ENCODE results near the gene LRBA.

The LRBA gene

DNA sequence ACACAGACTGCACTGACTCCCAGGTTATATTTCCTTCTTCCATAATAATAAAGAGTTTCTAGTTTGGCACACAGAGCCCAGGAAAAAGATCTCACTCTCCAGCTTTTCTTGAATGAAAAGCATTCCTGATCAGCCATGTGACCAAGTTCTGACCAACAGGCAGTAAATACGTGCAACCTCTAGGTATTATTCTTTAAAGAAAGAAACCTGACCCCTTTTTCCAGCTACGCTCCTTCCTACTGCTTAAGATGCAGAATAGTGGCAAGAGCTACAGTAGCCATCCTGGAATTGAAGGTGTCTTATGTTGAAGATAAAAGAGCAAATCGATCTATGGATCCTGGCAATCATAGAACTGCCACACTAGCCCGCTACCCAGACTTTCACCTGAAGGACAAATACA lies 76.7 kb downstream of the LRBA start:
- H2BK12ac ChIP-seq (ENCODE audit: low read length in 2 of 2) = no peak overlapping the region
- H3K9ac ChIP-seq (ENCODE audit: low read length) = no peak overlapping the region
- no peaks in the 10 kb centered on the region for H3K4me1 ChIP-seq (ENCODE audit: control insufficient read depth, insufficient read depth, low read depth, low read length)
- H2AK5ac ChIP-seq (ENCODE audit: low read length, severe bottlenecking) = no peak overlapping the region
- no peak overlapping the region for H3K4me2 ChIP-seq (ENCODE audit: low read length, poor library complexity, severe bottlenecking)
- no peak overlapping the region for H3K27ac ChIP-seq (ENCODE audit: low read length, poor library complexity, severe bottlenecking)
- no peak overlapping the region for H2BK120ac ChIP-seq (ENCODE audit: low read depth, low read length)
- no peak overlapping the region for H2BK15ac ChIP-seq (ENCODE audit: low read depth, poor library complexity, severe bottlenecking)
- no peak overlapping the region for H3K4ac ChIP-seq (ENCODE audit: low read depth in 1 of 2, low read length in 2 of 2)
- no peaks in the 10 kb centered on the region for H3K27me3 ChIP-seq (ENCODE audit: control insufficient read depth in 1 of 2, insufficient read depth in 1 of 2, low read length in 2 of 2)
- no peak overlapping the region for H4K91ac ChIP-seq (ENCODE audit: low read length)
- 75% methylated on average over 2 of the region's 4 CpGs for WGBS
- H3K4me3 ChIP-seq (ENCODE audit: insufficient read depth in 1 of 2, low read depth in 1 of 2, low read length in 2 of 2) = no peak overlapping the region
- no peak overlapping the region for H2AFZ ChIP-seq (ENCODE audit: low read depth, low read length)
- H3K36me3 ChIP-seq (ENCODE audit: control insufficient read depth in 1 of 2, insufficient read depth in 2 of 2, low read depth in 1 of 2, low read length in 2 of 2) = no peaks in the 10 kb centered on the region
- no peak for DNase-seq
- no peak overlapping the region for H2BK5ac ChIP-seq (ENCODE audit: low read depth, low read length, poor library complexity, severe bottlenecking)
- H3K18ac ChIP-seq (ENCODE audit: low read depth in 1 of 2, low read length in 2 of 2) = no peak overlapping the region
- no peaks in the 10 kb centered on the region for H3K9me3 ChIP-seq (ENCODE audit: control insufficient read depth, low read length)
- no peak overlapping the region for H3K14ac ChIP-seq (ENCODE audit: low read length in 2 of 2)
- H3K79me1 ChIP-seq (replicated peaks; ENCODE audit: low read length, poor library complexity, severe bottlenecking) = peaks cover 8% of the 10 kb centered on the region
- H4K8ac ChIP-seq (ENCODE audit: low read length) = no peak overlapping the region
- H3K23ac ChIP-seq (ENCODE audit: low read length in 2 of 2) = no peak overlapping the region

DNA sequence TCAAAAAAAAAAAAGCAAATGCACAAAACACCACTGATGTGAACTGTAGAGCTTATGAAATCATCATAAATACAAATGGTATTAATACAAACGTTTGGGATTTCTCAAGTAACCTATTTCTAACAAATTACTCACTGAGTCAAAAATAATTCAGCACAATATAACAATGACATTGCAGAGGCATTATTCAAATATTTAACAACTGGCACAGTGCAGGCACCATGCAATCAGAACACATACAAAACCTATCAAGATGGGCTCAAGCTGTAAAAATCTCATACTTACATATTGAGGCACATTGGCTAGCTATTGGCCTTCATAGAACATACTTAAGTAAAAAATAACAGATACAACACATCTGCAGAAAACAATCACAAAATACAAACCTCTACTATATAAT lies 81.1 kb downstream of the LRBA start:
- H3K9me3 ChIP-seq (ENCODE audit: control insufficient read depth, low read length) = no peaks in the 10 kb centered on the region
- H3K18ac ChIP-seq (ENCODE audit: low read depth in 1 of 2, low read length in 2 of 2) = no peak overlapping the region
- H2BK15ac ChIP-seq (ENCODE audit: low read depth, poor library complexity, severe bottlenecking) = no peak overlapping the region
- H3K9ac ChIP-seq (ENCODE audit: low read length) = no peak overlapping the region
- DNase-seq = no peak
- H2BK12ac ChIP-seq (ENCODE audit: low read length in 2 of 2) = no peak overlapping the region
- no peak overlapping the region for H2BK120ac ChIP-seq (ENCODE audit: low read depth, low read length)
- H2AK5ac ChIP-seq (ENCODE audit: low read length, severe bottlenecking) = no peak overlapping the region
- H3K36me3 ChIP-seq (ENCODE audit: control insufficient read depth in 1 of 2, insufficient read depth in 2 of 2, low read depth in 1 of 2, low read length in 2 of 2) = no peaks in the 10 kb centered on the region
- H3K4ac ChIP-seq (ENCODE audit: low read depth in 1 of 2, low read length in 2 of 2) = no peak overlapping the region
- no peak overlapping the region for H3K23ac ChIP-seq (ENCODE audit: low read length in 2 of 2)
- no peak overlapping the region for H2BK5ac ChIP-seq (ENCODE audit: low read depth, low read length, poor library complexity, severe bottlenecking)
- H3K27ac ChIP-seq (ENCODE audit: low read length, poor library complexity, severe bottlenecking) = no peak overlapping the region
- no peak overlapping the region for H4K8ac ChIP-seq (ENCODE audit: low read length)
- no peak overlapping the region for H4K91ac ChIP-seq (ENCODE audit: low read length)
- H3K79me1 ChIP-seq (replicated peaks; ENCODE audit: low read length, poor library complexity, severe bottlenecking) = peaks cover 13% of the 10 kb centered on the region
- no peak overlapping the region for H3K4me3 ChIP-seq (ENCODE audit: insufficient read depth in 1 of 2, low read depth in 1 of 2, low read length in 2 of 2)
- whole genome bisulfite sequencing = 79% methylated on average over 1 of the region's 1 CpG
- no peak overlapping the region for H3K4me2 ChIP-seq (ENCODE audit: low read length, poor library complexity, severe bottlenecking)
- H3K27me3 ChIP-seq (ENCODE audit: control insufficient read depth in 1 of 2, insufficient read depth in 1 of 2, low read length in 2 of 2) = no peaks in the 10 kb centered on the region
- no peak overlapping the region for H2AFZ ChIP-seq (ENCODE audit: low read depth, low read length)
- H3K14ac ChIP-seq (ENCODE audit: low read length in 2 of 2) = no peak overlapping the region
- peaks cover 1% of the 10 kb centered on the region for H3K4me1 ChIP-seq (ENCODE audit: control insufficient read depth, insufficient read depth, low read depth, low read length)

DNA sequence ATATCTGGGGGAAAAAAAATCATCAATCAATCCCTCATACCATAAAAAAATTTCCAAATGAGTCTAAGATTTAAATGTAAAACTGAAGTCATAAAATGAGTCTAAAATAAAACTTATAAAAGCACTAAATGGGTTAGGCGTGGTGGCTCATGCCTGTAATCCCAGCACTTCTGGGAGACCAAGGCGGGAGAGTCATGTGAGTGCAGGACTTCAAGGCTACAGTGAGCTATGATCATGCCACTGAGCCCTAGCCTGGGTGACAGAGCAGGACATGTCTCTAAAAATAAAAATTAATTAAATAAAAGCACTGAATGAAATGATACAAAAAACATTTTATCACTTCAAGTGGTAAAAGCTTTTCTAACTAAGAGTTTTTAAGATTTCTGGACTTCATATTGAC lies 83.3 kb downstream of the LRBA start:
- H2BK15ac ChIP-seq (ENCODE audit: low read depth, poor library complexity, severe bottlenecking) = no peak overlapping the region
- no peaks in the 10 kb centered on the region for H3K36me3 ChIP-seq (ENCODE audit: control insufficient read depth in 1 of 2, insufficient read depth in 2 of 2, low read depth in 1 of 2, low read length in 2 of 2)
- H2BK120ac ChIP-seq (ENCODE audit: low read depth, low read length) = no peak overlapping the region
- H3K23ac ChIP-seq (ENCODE audit: low read length in 2 of 2) = no peak overlapping the region
- no peak overlapping the region for H3K4me3 ChIP-seq (ENCODE audit: insufficient read depth in 1 of 2, low read depth in 1 of 2, low read length in 2 of 2)
- no peak overlapping the region for H4K91ac ChIP-seq (ENCODE audit: low read length)
- no peak overlapping the region for H3K4me2 ChIP-seq (ENCODE audit: low read length, poor library complexity, severe bottlenecking)
- H2AK5ac ChIP-seq (ENCODE audit: low read length, severe bottlenecking) = no peak overlapping the region
- peaks cover 12% of the 10 kb centered on the region for H3K79me1 ChIP-seq (replicated peaks; ENCODE audit: low read length, poor library complexity, severe bottlenecking)
- no peak overlapping the region for H4K8ac ChIP-seq (ENCODE audit: low read length)
- H2AFZ ChIP-seq (ENCODE audit: low read depth, low read length) = no peak overlapping the region
- no peaks in the 10 kb centered on the region for H3K9me3 ChIP-seq (ENCODE audit: control insufficient read depth, low read length)
- H3K27ac ChIP-seq (ENCODE audit: low read length, poor library complexity, severe bottlenecking) = no peak overlapping the region
- H3K4ac ChIP-seq (ENCODE audit: low read depth in 1 of 2, low read length in 2 of 2) = no peak overlapping the region
- H3K14ac ChIP-seq (ENCODE audit: low read length in 2 of 2) = no peak overlapping the region
- H3K9ac ChIP-seq (ENCODE audit: low read length) = no peak overlapping the region
- 95% methylated on average over 2 of the region's 2 CpGs for WGBS
- H3K4me1 ChIP-seq (ENCODE audit: control insufficient read depth, insufficient read depth, low read depth, low read length) = peaks cover 1% of the 10 kb centered on the region
- DNase-seq = no peak
- H2BK12ac ChIP-seq (ENCODE audit: low read length in 2 of 2) = no peak overlapping the region
- H2BK5ac ChIP-seq (ENCODE audit: low read depth, low read length, poor library complexity, severe bottlenecking) = no peak overlapping the region
- H3K18ac ChIP-seq (ENCODE audit: low read depth in 1 of 2, low read length in 2 of 2) = no peak overlapping the region
- no peaks in the 10 kb centered on the region for H3K27me3 ChIP-seq (ENCODE audit: control insufficient read depth in 1 of 2, insufficient read depth in 1 of 2, low read length in 2 of 2)

DNA sequence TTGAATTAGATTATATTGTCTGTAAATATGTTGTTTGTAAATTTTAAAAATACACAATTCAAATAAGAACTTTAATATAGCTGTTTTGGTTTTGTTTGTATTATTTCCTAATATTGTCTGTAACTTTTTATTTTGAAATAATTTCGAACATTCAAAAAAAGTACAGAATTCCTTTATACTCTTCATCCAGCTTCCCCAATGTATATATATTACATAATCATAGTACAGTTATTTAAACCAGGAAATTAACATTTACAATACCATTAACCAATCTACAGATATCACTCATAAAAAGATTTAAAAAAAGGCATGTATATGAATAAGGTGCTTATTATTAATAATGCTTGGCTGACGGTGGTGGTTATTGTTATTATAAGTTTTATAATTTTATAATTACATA lies 84.1 kb downstream of the LRBA start:
- no peaks in the 10 kb centered on the region for H3K27me3 ChIP-seq (ENCODE audit: control insufficient read depth in 1 of 2, insufficient read depth in 1 of 2, low read length in 2 of 2)
- H2AK5ac ChIP-seq (ENCODE audit: low read length, severe bottlenecking) = no peak overlapping the region
- H3K4me3 ChIP-seq (ENCODE audit: insufficient read depth in 1 of 2, low read depth in 1 of 2, low read length in 2 of 2) = no peak overlapping the region
- H4K91ac ChIP-seq (ENCODE audit: low read length) = no peak overlapping the region
- no peak overlapping the region for H2BK12ac ChIP-seq (ENCODE audit: low read length in 2 of 2)
- no peak overlapping the region for H3K27ac ChIP-seq (ENCODE audit: low read length, poor library complexity, severe bottlenecking)
- H3K9ac ChIP-seq (ENCODE audit: low read length) = no peak overlapping the region
- no peak overlapping the region for H3K14ac ChIP-seq (ENCODE audit: low read length in 2 of 2)
- H3K79me1 ChIP-seq (replicated peaks; ENCODE audit: low read length, poor library complexity, severe bottlenecking) = peaks cover 12% of the 10 kb centered on the region
- no peaks in the 10 kb centered on the region for H3K36me3 ChIP-seq (ENCODE audit: control insufficient read depth in 1 of 2, insufficient read depth in 2 of 2, low read depth in 1 of 2, low read length in 2 of 2)
- H4K8ac ChIP-seq (ENCODE audit: low read length) = no peak overlapping the region
- H3K4ac ChIP-seq (ENCODE audit: low read depth in 1 of 2, low read length in 2 of 2) = no peak overlapping the region
- H3K23ac ChIP-seq (ENCODE audit: low read length in 2 of 2) = no peak overlapping the region
- H2BK120ac ChIP-seq (ENCODE audit: low read depth, low read length) = no peak overlapping the region
- no peak overlapping the region for H3K4me2 ChIP-seq (ENCODE audit: low read length, poor library complexity, severe bottlenecking)
- no peak overlapping the region for H2AFZ ChIP-seq (ENCODE audit: low read depth, low read length)
- no peak overlapping the region for H2BK15ac ChIP-seq (ENCODE audit: low read depth, poor library complexity, severe bottlenecking)
- H3K4me1 ChIP-seq (ENCODE audit: control insufficient read depth, insufficient read depth, low read depth, low read length) = peaks cover 1% of the 10 kb centered on the region
- no CpG with 5 or more reads among the region's 2 CpGs for WGBS
- H3K9me3 ChIP-seq (ENCODE audit: control insufficient read depth, low read length) = no peaks in the 10 kb centered on the region
- DNase-seq = no peak
- H2BK5ac ChIP-seq (ENCODE audit: low read depth, low read length, poor library complexity, severe bottlenecking) = no peak overlapping the region
- H3K18ac ChIP-seq (ENCODE audit: low read depth in 1 of 2, low read length in 2 of 2) = no peak overlapping the region
